HEK293 (cell line): Measurements from ENCODE around the gene ZNF358.
A peak's percentile ranks its signal among the peaks of the same experiment; 100 is the strongest.

Source experiments
- CTCF ChIA-PET: fragments of 350-600 bp; formaldehyde crosslinking; extraction: SDS; loops from one replicate; lab custom pipeline; 2021; ENCODE audit warnings: antibody characterized with exemption; lab: Yijun Ruan, JAX
- POLR2A ChIA-PET: fragments of 300-600 bp; formaldehyde crosslinking; extraction: SDS; loops from one replicate; lab custom pipeline; 2020; ENCODE audit warnings: antibody characterized with exemption, inconsistent platforms; lab: Yijun Ruan, JAX
- H3K27ac ChIP-seq: fragments of 200-500 bp; sonication (Bioruptor generic); 2 replicates; pipeline ENCODE4 v1.5.1; 2014; ENCODE audit warnings: low read depth, low read length, control low read depth, inconsistent platforms; ENCODE audit errors: extremely low read depth
- H3K36me3 ChIP-seq, 2 experiments: fragments of 200-500 bp in 1 of 2; sonication (Bioruptor generic) in 1 of 2; 1 replicate in 1 of 2; 2 replicates in 1 of 2; pipeline ENCODE4 v1.5.1; 2014 to 2017; ENCODE audit warnings: inconsistent platforms in 2 of 2, low read length in 2 of 2; ENCODE audit not compliant: control insufficient read depth in 2 of 2, insufficient read depth in 1 of 2
- H3K4me1 ChIP-seq: fragments of 200-500 bp; sonication (Bioruptor generic); 2 replicates; pipeline ENCODE4 v1.5.1; 2014; ENCODE audit warnings: mild to moderate bottlenecking, low read length, inconsistent platforms; ENCODE audit not compliant: control insufficient read depth, insufficient read depth
- H3K4me3 ChIP-seq: 2 replicates; pipeline ENCODE4 v1.5.1; 2011; ENCODE audit warnings: low read depth, mild to moderate bottlenecking, control low read depth, low read length, moderate library complexity
- H3K9me3 ChIP-seq: fragments of 200-500 bp; sonication (Bioruptor generic); 2 replicates; pipeline ENCODE4 v1.5.1; 2014; ENCODE audit warnings: low read depth, low read length, inconsistent platforms; ENCODE audit not compliant: control insufficient read depth, insufficient read depth
- MYNN ChIP-seq: fragments of 450-650 bp; formaldehyde crosslinking; IDR thresholded peaks from 2 replicates; pipeline ENCODE4 v1.5.1; 2016; ENCODE audit warnings: missing biosample characterization, missing genetic modification characterization, borderline replicate concordance
- REST ChIP-seq: fragments of 450-650 bp; formaldehyde crosslinking; IDR thresholded peaks from 2 replicates; pipeline ENCODE4 v1.5.1; 2016; ENCODE audit warnings: missing biosample characterization, missing genetic modification characterization
- SP2 ChIP-seq: fragments of 450-650 bp; formaldehyde crosslinking; IDR thresholded peaks from 2 replicates; pipeline ENCODE4 v1.5.1; 2016; ENCODE audit warnings: missing biosample characterization, missing genetic modification characterization
- ZBTB6 ChIP-seq: fragments of 450-650 bp; formaldehyde crosslinking; IDR thresholded peaks from 2 replicates; pipeline ENCODE4 v1.5.1; 2017; ENCODE audit warnings: missing biosample characterization, missing genetic modification characterization
- ZNF132 ChIP-seq: fragments of 450-650 bp; formaldehyde crosslinking; IDR thresholded peaks from 2 replicates; pipeline ENCODE4 v1.5.1; 2017; ENCODE audit warnings: missing biosample characterization, missing genetic modification characterization, borderline replicate concordance
- ZNF223 ChIP-seq: fragments of 450-650 bp; formaldehyde crosslinking; IDR thresholded peaks from 2 replicates; pipeline ENCODE4 v1.5.1; 2016; ENCODE audit warnings: missing biosample characterization, missing genetic modification characterization
- TF ChIP-seq, protein P1 (sequence below): fragments of 450-650 bp; formaldehyde crosslinking; IDR thresholded peaks from 2 replicates; pipeline ENCODE4 v1.5.1; 2017; ENCODE audit warnings: missing biosample characterization, missing genetic modification characterization
- TF ChIP-seq, protein P2 (sequence below): fragments of 450-650 bp; formaldehyde crosslinking; IDR thresholded peaks from 2 replicates; pipeline ENCODE4 v1.5.1; 2016; ENCODE audit warnings: missing biosample characterization, missing genetic modification characterization
- TF ChIP-seq, protein P3 (sequence below): fragments of 450-650 bp; formaldehyde crosslinking; IDR thresholded peaks from 2 replicates; pipeline ENCODE4 v1.5.1; 2017; ENCODE audit warnings: missing biosample characterization, mild to moderate bottlenecking, missing genetic modification characterization, moderate library complexity

Gene ZNF358

GRCh38 chr19:7509625-7510024, 6.3 kb upstream of the ZNF358 start:
- no peak overlapping the region for H3K4me3 ChIP-seq
- TF ChIP-seq REST (tag by site-specific recombination) = peak; percentile 98
- TF ChIP-seq ZNF132 (tag by site-specific recombination) = no peak
- TF ChIP-seq, all 188 proteins: peak for 1
- CTCF ChIA-PET = no interaction called here
- POLR2A ChIA-PET = no interaction called here
- Histone ChIP-seq H3K36me3 (no peaks in the 10 kb centered on the region), H3K4me1 (peaks cover 4% of the 10 kb centered on the region; the same call in 1 of the 2 replicates), H3K27ac (no peak overlapping the region), H3K9me3 (no peaks in the 10 kb centered on the region)

- Histone ChIP-seq H3K27ac (no peak overlapping the region), H3K9me3 (no peaks in the 10 kb centered on the region), H3K36me3 (no peaks in the 10 kb centered on the region), H3K4me1 (peaks cover 4% of the 10 kb centered on the region), H3K4me3 (no peak overlapping the region)
- POLR2A ChIA-PET = interaction anchor here (0.6 to 1.7 kb wide), 3 partner anchors 9 to 22 kb away, joined by 3 to 9 read pairs (median 7); partner anchors contain the start of gene MCOLN1
- CTCF ChIA-PET = interaction anchor here (0.6 kb wide), 2 partner anchors 131 to 345 kb away, joined by 3 read pairs; no protein-coding TSS in a partner anchor
- no peak for TF ChIP-seq MYNN (tag by site-specific recombination)
- peak; percentile 73; the same call in 1 of the 2 replicates for TF ChIP-seq ZBTB6 (tag by site-specific recombination)
- TF ChIP-seq, protein P1, sequence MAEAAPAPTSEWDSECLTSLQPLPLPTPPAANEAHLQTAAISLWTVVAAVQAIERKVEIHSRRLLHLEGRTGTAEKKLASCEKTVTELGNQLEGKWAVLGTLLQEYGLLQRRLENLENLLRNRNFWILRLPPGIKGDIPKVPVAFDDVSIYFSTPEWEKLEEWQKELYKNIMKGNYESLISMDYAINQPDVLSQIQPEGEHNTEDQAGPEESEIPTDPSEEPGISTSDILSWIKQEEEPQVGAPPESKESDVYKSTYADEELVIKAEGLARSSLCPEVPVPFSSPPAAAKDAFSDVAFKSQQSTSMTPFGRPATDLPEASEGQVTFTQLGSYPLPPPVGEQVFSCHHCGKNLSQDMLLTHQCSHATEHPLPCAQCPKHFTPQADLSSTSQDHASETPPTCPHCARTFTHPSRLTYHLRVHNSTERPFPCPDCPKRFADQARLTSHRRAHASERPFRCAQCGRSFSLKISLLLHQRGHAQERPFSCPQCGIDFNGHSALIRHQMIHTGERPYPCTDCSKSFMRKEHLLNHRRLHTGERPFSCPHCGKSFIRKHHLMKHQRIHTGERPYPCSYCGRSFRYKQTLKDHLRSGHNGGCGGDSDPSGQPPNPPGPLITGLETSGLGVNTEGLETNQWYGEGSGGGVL = 0 out of 2 replicates have a peak, but pooled peaks have one; percentile 27
- TF ChIP-seq, protein P2, sequence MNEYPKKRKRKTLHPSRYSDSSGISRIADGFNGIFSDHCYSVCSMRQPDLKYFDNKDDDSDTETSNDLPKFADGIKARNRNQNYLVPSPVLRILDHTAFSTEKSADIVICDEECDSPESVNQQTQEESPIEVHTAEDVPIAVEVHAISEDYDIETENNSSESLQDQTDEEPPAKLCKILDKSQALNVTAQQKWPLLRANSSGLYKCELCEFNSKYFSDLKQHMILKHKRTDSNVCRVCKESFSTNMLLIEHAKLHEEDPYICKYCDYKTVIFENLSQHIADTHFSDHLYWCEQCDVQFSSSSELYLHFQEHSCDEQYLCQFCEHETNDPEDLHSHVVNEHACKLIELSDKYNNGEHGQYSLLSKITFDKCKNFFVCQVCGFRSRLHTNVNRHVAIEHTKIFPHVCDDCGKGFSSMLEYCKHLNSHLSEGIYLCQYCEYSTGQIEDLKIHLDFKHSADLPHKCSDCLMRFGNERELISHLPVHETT (tag by site-specific recombination) = no peak
- TF ChIP-seq, protein P3, sequence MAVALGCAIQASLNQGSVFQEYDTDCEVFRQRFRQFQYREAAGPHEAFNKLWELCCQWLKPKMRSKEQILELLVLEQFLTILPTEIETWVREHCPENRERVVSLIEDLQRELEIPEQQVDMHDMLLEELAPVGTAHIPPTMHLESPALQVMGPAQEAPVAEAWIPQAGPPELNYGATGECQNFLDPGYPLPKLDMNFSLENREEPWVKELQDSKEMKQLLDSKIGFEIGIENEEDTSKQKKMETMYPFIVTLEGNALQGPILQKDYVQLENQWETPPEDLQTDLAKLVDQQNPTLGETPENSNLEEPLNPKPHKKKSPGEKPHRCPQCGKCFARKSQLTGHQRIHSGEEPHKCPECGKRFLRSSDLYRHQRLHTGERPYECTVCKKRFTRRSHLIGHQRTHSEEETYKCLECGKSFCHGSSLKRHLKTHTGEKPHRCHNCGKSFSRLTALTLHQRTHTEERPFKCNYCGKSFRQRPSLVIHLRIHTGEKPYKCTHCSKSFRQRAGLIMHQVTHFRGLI (tag by site-specific recombination) = peak; percentile 81
- TF ChIP-seq SP2 (tag by site-specific recombination) = peak; percentile 20; the same call in 1 of the 2 replicates
- no peak for TF ChIP-seq ZNF223
Observed at GRCh38 chr19:7512400-7512851, 3.5 kb upstream of the ZNF358 start.
